Skeletal muscle satellite cell (primary cell): ENCODE results near the gene SRSF7.

Experiments
- H3K27me3 ChIP-seq: 2 replicates; pipeline ENCODE4 v1.7.0; 2013; ENCODE audit warnings: low read length; ENCODE audit not compliant: control insufficient read depth, insufficient read depth
- H3K36me3 ChIP-seq: 2 replicates; pipeline ENCODE4 v1.7.0; 2013; ENCODE audit warnings: mild to moderate bottlenecking, control low read depth, low read length; ENCODE audit not compliant: insufficient read depth
- H3K4me1 ChIP-seq: 2 replicates; pipeline ENCODE4 v1.7.0; 2013; ENCODE audit warnings: low read length; ENCODE audit not compliant: control insufficient read depth, insufficient read depth
- H3K4me2 ChIP-seq: 2 replicates; pipeline ENCODE4 v1.7.0; 2013; ENCODE audit warnings: mild to moderate bottlenecking, low read length
- H3K4me3 ChIP-seq: 2 replicates; pipeline ENCODE4 v1.7.0; 2013; ENCODE audit warnings: low read length
- H3K9ac ChIP-seq: 2 replicates; pipeline ENCODE4 v1.7.0; 2013; ENCODE audit warnings: mild to moderate bottlenecking, low read depth, low read length, moderate library complexity
- H3K9me3 ChIP-seq: replicated peaks from 2 replicates; pipeline ENCODE4 v1.7.0; 2013; ENCODE audit warnings: mild to moderate bottlenecking, control low read depth, low read length

The SRSF7 gene

GRCh38 chr2:38697116-38697840 lies 53.9 kb downstream of the SRSF7 start:
- no peaks in the 10 kb centered on the region for H3K27me3 ChIP-seq
- no peaks in the 10 kb centered on the region for H3K36me3 ChIP-seq
- peaks cover 11% of the 10 kb centered on the region for H3K4me1 ChIP-seq

More at GRCh38 chr2:38697116-38697840, 53.9 kb downstream of the SRSF7 start:
- Histone ChIP-seq H3K4me2 (no peak overlapping the region), H3K9ac (no peak overlapping the region), H3K9me3 (no peaks in the 10 kb centered on the region), H3K4me3 (no peak overlapping the region)
